Activated CD4-positive, alpha-beta T cell treated with anti-CD3 and anti-CD28 coated beads, Interleukin-2, amount 50 U/mL, for 4 hours (primary cell): Measurements from ENCODE around the gene KAZALD1.
"Not testable (repeated sequence)": the region's sequence is repeated elsewhere in the genome, so short reads cannot be mapped to it uniquely, and the experiment has no call there.

Source experiments
- DNase-seq, 2 experiments: peaks; one replicate each; pipeline ENCODE4 v3.0.0-alpha.2; 2020

Gene KAZALD1

DNA sequence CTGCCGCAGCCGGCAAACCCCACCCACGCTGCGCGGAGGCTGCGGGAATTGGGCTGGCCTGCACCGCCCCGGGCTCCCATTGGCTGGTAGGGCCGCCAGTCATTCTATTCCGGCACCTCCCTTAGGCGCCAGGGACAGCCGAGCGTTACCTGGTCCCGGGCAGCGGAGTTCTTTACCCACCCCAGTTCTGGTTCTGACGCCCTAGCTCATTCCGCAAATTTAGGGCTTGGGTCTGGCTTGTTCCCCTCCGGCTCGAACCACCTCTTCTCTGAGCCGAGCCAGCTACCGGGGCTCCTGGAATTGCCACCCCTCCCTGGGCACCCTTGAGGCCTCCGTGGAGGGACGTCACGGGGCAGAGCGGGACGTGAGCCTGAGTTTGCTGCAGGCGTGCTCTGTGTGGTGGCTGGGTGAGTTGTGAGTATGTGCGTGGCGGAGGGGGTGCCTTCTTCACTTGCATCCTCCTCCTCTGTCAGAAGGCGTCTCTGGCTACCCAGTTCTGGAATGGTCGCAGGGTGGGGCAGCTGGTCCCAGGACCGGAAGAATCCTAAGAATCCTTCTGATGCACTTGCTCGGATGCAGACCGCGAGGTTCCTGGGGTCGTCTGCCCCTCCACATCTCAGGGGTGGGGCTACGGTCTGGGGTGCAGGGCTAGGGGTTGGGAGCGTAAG lies 30.5 kb upstream of the KAZALD1 start, which contains the start of the genes PDZD7 and SFXN3:
Gene PDZD7, minus strand, starts transcription at position 2 of the 668 bp plus-strand sequence. CDS start 910 bp downstream, outside the sequence.
Gene SFXN3, plus strand, starts transcription at position 107 of the 668 bp plus-strand sequence. CDS start 3,461 bp downstream, outside the sequence.
- peak; percentile 96 for DNase-seq

DNA sequence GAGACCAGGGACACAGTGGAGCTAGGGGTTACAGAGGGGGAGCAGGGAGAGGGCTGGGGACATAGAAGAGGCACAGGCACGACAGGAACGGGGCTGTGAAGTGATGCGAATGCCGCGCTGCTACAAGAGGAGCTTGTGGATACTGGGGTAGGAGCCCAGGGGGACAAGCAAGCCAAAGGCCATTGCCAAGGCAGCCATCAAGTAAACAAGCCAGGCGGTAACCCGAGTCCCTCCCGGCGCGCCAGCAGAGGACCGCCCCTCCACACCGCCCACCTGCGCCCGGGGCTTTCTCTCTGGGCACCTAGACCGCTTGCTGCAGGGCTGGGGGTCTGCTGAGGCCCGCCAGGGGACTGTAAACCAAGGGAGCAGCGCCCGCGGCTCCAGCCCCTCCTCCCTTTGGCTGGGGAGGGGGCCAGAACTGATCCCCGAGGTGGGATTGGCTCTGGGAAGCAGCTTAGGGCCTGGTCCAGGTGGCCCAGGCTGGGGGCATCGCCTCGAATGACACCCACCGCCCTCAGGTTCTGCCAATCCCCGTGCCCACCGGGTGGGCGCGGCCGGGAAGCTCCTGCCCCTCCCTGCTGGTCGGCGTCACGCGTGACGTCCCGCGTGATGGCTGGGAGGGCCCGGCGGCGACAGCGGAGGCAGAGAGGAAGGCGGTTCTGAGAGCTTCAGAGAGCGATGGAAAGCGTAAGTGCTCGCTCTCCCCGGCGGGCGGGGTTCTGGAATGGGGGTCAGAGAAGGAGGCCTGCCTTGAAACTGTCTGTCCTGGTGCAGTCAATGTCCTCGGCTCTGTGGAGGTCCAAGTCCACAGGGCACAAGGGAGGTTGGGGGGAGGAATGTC lies 29.8 kb upstream of the KAZALD1 start:
- DNase-seq, result peak; percentile 67 to 70

DNA sequence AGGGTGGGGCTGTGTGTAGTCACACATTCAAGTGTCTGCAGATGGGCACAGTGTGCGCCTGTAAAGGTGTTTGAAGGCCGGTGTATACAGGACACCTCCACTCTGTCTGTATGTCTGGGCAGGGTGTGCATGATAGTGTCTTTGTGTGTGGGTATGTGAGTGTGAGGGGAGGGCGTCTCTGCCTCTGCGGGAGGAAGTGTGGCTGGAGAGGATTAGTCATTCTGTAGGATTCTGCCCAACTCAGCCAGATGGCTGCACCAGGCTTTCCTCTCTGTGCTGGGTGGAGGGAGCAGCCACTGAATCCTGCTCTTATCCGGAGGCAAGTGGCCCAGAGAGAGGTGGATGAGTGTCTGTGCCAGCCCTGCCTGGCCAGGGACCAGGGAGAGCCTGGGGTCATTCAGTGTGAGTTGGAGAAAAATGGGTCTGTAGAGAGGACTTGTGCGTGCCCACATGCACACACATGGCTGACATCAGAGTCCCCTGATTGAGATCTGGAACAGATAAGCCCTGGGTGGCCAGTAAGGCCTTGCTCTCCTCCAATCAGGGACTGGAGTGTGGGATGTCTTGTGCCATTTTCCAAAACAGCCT lies 29.1 kb upstream of the KAZALD1 start:
- peak; percentile 56 to 64 for DNase-seq

DNA sequence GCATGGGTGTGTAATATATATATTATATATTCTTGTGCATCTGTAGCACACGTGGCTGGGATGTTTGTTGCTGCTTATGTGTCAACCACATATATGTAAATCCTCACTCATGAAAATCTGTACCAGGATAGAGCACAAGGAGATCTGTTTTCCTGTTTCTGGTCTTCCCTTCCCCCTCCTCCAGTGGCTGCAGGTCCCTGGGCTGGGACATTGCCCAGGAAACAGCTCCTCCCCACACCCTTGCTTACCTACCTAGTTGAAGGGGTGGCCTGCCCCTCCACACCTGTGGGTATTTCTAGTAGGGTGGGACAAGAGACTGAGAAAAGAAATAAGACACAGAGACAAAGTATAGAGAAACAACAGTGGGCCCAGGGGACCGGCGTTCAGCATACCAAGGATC lies 28.5 kb upstream of the KAZALD1 start:
- DNase-seq, result no peak

DNA sequence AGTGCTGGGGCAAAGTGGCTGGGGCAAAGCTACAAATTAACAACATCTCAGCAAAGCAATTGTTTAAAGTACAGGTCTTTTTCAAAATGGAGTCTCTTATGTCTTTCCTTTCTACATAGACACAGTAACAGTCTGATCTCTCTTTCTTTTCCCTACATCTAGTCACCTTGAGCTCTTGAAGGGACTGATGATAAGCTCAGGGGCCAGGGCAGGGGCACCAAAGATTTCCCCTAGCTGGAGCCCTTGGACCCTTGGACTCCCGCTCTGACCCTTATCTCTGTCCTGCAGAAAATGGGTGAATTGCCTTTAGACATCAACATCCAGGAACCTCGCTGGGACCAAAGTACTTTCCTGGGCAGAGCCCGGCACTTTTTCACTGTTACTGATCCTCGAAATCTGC lies 27.4 kb upstream of the KAZALD1 start:
- not testable (repeated sequence) for DNase-seq

DNA sequence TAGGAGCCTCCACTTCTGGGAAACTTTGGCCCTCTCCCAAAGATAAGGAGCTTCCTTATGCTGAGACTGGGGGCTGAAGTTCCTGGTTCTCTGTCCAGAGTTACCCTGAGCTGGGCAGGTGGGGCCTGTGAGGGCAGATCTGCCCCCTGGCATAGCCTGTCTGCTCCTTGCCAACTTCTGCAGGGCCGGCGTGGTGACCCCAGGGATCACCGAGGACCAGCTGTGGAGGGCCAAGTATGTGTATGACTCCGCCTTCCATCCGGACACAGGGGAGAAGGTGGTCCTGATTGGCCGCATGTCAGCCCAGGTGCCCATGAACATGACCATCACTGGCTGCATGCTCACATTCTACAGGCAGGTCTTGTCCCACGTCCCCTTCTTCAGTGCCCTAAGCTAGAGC lies 26.5 kb upstream of the KAZALD1 start:
- DNase-seq, result no peak

DNA sequence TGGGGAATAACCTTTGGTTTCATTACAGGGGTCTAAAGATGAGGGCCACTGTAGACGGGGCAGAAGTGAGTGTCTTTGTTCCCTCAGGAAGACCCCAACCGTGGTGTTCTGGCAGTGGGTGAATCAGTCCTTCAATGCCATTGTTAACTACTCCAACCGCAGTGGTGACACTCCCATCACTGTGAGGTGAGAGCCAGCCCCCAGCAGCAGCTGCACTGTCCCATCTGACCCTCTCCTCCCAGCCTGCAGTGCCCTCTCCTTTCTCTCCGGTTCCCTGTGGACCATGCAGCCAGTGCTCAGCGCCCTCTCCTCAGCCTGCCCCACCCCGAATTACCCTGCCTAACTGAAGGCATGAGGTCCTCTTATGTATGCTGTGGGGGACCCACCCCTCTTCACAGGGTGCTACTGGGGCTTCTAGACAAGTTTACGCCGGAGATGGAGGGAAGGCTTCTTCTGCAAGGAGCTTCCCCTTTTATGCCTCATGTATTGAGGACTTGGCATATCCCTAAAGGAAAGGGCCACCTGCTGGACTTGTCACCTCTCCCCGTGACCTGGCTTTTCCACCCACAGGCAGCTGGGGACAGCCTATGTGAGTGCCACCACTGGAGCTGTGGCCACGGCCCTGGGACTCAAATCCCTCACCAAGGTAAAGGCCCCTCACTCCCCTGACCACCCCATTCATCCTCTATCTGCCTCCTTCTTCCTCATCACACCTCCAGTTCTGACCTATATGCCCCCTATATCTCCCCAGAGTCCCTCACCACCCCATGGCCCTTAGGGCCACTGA lies 25.7 kb upstream of the KAZALD1 start:
- DNase-seq, result no peak

DNA sequence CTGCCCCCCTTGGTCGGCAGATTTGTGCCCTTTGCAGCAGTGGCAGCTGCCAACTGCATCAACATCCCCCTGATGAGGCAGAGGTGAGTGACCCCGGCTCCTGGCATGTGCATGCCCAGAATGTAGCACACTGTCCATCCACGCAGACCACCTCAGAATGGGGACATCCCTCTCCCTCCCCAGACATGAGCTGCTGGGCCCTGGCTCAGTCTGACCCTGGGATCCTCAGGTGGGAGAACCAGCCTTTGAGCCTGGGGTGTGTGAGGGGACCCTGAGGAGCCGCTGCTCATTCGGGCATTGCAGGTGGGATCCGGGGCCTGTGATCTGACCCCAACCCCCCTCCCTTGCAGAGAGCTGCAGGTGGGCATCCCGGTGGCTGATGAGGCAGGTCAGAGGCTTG lies 25.1 kb upstream of the KAZALD1 start:
- DNase-seq, result no peak

DNA sequence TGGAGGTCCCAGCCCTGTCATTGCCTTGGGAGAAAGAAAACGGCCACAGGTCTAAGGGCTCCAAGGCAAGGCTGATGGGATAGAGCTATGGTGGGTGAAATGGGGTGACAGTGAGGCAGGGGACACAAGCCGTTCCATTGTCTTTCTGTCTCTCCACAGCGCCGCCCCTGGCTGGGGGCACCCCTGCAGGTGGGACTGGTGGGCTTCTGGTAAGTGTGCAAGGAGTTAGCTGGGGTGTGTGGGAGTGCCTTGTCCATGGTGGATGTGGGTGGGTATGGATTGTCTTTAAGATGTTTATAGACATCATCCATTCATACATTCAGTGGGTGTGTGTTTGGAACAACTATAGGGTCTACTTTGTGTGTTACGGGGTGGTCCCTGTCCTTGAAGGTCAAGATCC lies 23.3 kb upstream of the KAZALD1 start:
- DNase-seq, result no peak

DNA sequence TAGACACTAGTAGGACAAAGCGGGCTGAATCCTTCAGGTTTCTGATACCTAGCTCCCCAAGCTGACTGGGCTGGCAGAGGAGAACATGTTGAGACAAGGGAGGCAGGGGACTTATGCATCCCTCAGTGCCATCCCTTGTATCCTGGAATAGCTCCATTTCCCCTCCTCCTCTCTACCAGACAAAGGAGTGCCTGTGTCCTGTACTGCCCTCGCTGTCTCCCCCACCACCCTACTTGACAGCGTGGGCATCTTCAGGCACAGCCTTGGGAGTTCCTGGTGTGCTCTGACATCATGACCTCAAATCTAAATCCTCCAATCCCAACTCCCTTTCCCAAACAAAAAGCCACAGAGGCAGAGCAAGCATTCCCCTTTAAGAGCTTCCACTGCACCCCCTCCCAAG lies 21.7 kb upstream of the KAZALD1 start:
- no peak for DNase-seq

DNA sequence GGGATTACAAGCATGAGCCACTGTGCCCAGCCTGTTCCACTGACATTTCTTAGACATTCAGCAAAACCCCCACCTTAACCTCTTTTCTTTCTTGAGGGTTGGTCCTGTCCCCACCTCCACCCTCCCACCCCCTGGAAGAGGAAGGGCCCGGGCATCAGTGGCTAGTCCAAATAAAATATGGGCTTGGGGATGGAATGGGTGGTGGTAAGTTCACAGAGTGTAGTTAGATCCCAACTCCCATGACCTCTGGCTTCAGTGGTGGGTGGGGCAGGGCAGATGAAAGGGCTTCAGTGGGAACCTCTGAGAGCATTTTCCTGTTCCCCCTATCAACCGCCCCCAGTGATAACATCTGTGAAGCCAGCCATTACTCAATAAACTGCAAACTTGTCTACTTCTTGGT lies 20.9 kb upstream of the KAZALD1 start:
- no peak for DNase-seq

DNA sequence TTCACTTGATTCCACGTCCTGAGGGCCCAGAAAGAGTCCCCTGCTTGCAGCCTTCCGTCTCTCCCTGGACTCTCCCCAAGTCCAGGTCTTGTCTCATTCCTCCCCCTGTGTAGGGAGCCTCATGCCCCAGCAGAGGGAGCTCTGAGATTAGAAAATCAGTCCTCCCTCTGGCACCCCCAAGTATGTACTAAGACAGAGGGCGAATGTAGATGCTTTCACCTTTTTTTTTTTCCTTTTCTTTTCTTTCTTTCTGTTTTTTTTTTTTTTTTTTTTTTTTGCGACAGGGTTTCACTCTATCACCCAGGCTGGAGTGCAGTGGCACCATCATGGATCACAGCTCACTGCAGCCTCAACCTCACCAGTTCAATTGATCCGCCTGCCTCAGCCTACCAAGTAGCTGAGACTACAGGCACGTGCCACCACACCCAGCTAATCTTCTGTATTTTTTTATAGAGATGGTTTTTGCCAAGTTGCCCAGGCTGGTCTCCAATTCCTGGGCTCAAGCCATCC lies 20.5 kb upstream of the KAZALD1 start:
- DNase-seq, result peak; percentile 68 to 70

DNA sequence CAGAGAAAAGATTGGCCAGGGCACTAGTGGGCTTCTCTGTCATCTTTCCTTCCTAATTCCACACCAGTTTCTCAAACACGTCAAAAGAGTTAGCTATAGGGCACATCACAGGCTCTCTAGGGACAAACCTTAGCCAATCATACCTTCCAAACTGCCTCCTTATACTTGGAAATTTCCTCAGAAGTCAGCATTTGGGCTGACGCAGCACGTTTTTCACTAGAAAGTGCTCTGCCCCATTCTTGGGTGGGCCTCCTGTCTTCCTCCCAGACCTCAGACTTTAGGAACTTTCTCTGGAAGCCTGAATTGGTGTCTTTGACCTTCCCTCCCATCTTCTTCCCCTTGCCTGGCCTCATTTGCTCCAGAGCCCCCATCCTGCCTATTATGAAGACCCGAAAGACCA lies 19.7 kb upstream of the KAZALD1 start:
- DNase-seq, result no peak

DNA sequence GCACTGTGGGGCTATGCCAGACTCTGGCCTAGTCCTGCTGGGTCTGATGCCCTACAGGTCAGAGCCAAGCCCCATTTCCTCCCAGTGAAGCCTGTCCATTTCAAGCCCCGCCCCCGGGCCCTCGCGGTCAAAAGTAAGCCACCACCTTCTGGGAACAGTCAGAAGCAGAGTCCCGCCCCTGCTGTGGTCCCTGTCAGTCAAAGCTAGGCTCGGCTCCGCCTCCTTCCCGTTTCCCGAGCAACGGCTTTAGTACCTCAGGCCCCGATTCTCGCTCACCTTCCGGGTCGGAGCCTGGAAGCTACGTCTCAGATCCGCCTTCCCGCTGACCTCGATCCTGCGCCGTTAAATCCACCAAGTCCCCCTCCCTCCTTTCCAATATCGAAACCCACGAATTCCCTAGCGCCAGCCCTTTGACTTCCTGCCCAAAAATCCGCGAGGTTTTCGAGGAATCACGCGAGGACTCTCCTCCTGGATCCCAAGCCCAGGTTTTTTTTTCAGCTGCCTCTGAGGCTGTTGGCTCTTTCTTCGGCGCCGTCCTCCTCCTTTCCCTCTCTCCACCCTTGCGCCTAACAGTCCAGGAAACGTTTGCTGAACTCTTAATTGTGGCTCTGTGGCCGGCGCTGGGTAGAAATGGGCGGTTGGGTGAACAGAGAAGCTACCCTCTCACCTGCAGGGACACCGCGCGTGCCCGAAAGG lies 19.0 kb upstream of the KAZALD1 start:
- peak; percentile 77 to 80 for DNase-seq

DNA sequence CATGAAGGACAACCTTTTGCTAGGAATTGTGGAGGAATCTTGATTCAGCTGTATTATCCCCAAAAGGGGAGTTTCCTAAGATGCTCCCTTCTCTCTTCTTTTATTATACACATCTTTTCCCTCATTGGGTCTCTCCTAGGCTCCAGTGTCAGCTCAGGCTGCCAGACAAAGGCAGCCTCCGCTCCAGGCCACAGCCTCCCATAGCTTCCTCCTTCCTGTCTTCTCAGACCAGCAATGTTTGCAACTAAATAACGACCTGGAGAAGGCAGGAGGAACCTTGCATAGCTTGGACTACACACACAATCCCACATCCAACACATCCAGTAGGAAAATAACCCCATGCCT lies 18.5 kb upstream of the KAZALD1 start:
- DNase-seq, result no peak

DNA sequence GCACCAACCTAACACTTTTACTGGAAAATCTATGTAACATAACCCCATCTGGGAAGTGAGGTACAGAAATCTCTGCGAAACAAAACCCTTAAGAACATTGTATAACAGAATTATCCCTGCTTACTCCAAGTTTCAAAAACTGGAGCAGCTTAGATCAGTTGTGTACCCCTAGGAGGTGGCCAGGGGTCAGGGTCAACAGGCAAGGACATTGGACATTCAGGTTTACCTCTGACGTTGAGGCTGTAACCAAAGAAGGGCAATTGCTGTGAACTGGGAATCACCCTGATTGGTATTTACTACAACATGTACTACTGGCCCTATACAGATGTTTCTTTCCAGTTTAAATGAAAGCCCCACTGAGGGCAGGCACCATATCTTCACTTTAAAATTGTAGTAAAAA lies 17.7 kb upstream of the KAZALD1 start:
- DNase-seq, result no peak

DNA sequence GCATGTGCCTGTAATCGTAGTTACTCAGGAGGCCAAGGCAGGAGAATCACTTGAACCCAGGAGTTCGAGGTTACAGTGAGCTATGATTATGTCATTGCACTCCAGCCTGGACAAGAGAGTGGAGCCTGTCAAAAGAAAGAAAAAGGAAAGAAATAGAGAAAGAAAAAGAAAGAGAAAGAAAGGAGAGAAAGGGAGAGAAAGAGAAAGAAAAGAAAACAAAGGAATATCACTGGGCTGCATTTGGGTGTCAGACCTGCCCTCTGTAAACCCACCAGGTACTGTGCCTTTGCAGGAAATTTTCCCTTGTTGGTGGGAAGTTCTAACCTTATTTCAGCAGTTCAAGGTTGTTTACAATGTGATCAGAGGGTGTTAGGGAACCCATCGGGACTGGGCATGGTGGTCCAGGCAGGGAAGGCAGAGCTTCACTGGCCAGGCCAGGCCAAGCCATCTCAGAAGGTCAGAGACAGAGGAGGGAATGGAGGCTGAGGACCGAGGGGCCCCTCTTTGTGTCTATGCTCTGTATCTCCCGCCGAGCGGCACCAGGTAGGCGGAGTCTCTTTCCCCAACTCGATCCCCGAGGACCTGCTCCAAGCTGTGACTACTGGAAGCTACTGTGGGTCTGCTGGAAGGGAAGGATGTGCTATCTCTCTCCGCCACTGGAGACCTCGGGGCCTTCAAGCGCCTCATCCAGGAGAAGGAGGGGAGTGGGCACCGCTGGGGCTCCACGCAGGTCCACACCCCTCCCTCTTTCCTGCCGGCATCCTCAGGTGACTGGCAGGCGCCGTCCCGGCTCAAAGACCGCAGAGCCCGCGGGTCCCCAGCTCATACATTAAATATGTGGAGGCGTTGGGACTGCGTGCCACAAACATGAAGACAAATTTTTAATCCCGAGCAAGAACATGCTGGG lies 15.2 kb upstream of the KAZALD1 start:
- no peak for DNase-seq

DNA sequence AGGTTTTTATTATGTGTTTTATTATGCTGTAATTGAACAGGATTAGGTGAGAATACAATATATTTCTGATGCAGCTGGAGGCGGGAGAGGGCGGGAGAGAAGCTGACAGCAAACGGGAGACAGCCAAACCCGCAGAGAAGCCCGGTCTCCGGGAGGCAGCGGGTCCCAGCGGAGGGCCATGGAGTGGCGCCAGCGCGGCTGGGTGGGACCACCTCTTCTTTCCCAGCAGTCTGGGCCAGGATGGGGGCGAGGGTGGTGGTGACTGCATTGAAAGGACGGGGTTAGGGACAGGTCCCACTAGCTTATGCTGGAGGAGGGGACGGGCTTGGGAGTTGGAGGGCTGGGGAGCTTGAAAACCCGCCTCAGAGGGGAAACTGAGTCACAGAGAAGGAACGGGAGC lies 14.5 kb upstream of the KAZALD1 start:
- DNase-seq, result no peak

DNA sequence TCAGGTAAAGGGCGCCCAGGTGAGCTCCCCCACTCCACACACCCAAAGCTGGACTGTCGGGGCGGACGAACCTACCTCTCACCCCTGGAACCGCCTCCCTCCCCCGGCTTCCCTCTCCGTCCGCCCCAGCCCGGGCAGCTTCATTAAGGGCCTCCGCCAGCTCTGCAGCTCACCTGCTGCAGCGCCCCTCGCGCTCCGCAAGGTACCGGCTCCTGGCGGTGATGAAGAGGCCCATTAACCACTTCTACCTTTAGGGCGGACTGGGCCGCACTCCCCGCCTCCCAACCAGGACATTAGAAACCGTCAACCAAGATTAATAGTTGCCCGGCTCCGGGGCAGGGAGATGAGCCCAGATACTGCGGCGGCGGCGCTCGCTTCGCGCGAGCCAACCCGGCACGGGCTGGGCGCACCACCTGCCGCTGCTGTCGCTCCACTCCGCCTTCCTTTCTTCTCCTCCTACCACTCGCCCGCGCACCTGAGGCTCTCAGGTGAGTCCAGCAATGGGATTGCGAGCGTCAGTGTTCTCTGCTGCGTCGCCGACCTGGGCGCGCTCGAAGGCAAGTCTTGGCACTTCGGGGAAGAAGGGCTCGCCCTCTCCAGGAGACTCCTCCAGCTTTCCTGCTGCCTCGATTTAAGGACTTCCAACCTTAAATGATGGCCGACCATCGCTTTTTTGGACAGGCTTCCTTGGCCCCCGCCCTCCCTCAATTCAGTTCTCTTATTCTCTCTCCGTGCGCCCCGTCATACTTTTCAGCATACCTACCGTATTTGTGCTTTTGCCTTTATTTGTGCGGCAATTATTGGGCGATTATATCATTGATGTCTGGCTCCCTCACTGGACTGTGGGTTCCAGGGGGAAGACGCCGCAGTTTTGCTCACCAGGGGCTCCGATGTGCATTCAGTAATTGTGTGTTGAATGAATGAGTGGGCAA lies 13.6 kb upstream of the KAZALD1 start:
- DNase-seq, result no peak
